ENCODE data around the gene SPIRE2. TPM values are rescaled to one million over a fixed set of nuclear protein-coding genes. Genes with fewer than 3 reads are reported as not detected.

SPIRE2 gene
- total RNA-seq, 3 donors from 2014 or later (not counting 1 experiment from before 2014, with no cell fraction given): 4.5 to 8.7 (median 6.5) TPM

GRCh38 chr16:89880477-89881367 is 52.4 kb downstream of the SPIRE2 start:
- TF ChIP-seq, protein P1, sequence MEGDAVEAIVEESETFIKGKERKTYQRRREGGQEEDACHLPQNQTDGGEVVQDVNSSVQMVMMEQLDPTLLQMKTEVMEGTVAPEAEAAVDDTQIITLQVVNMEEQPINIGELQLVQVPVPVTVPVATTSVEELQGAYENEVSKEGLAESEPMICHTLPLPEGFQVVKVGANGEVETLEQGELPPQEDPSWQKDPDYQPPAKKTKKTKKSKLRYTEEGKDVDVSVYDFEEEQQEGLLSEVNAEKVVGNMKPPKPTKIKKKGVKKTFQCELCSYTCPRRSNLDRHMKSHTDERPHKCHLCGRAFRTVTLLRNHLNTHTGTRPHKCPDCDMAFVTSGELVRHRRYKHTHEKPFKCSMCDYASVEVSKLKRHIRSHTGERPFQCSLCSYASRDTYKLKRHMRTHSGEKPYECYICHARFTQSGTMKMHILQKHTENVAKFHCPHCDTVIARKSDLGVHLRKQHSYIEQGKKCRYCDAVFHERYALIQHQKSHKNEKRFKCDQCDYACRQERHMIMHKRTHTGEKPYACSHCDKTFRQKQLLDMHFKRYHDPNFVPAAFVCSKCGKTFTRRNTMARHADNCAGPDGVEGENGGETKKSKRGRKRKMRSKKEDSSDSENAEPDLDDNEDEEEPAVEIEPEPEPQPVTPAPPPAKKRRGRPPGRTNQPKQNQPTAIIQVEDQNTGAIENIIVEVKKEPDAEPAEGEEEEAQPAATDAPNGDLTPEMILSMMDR (IDR thresholded peaks at IDR 0.05): no peak
- Mint-ChIP-seq H3K27me3 (ENCODE audit: low read depth in 2 of 2) (no peaks in the 10 kb centered on the region), H3K27ac (peak overlapping the region in 1 of 2 donors; percentile 11), H3K36me3 (peaks cover 7% of the 10 kb centered on the region), H3K4me1 (peaks cover 26 to 30% of the 10 kb centered on the region in 2 donors), H3K4me3 (no peak overlapping the region), H3K9me3 (no peaks in the 10 kb centered on the region)
- ATAC-seq (no peak), DNase-seq (no peak)
- Histone ChIP-seq H3K36me3 (ENCODE audit: control insufficient read depth, insufficient read depth, low read length) (peaks cover 55% of the 10 kb centered on the region), H3K4me3 (ENCODE audit: low read length) (no peak overlapping the region), H3K27me3 (ENCODE audit: control insufficient read depth, insufficient read depth, low read length) (no peaks in the 10 kb centered on the region), H3K4me1 (ENCODE audit: control insufficient read depth, insufficient read depth, low read length) (no peaks in the 10 kb centered on the region), H3K9me3 (ENCODE audit: control insufficient read depth, insufficient read depth, low read length) (no peaks in the 10 kb centered on the region), H3K27ac (ENCODE audit: low read length) (no peak overlapping the region)
- WGBS (ENCODE audit: insufficient coverage): 97% methylated on average over 18 of the region's 18 CpGs
- intact Hi-C loops (cut with micrococcal nuclease): no loop called here

GRCh38 chr16:89881368-89881730 is 53.1 kb downstream of the SPIRE2 start:
- Mint-ChIP-seq H3K27ac (no peak overlapping the region), H3K4me3 (no peak overlapping the region), H3K27me3 (ENCODE audit: low read depth in 2 of 2) (no peaks in the 10 kb centered on the region), H3K9me3 (no peaks in the 10 kb centered on the region), H3K36me3 (peaks cover 7% of the 10 kb centered on the region), H3K4me1 (peaks cover 26 to 30% of the 10 kb centered on the region in 2 donors)
- H3K27ac ChIP-seq (ENCODE audit: low read length): no peak overlapping the region
- DNase-seq (no peak), ATAC-seq (no peak)
- no peak overlapping the region for H3K4me3 ChIP-seq (ENCODE audit: low read length)
- 97% methylated on average over 6 of the region's 6 CpGs for WGBS (ENCODE audit: insufficient coverage)
- H3K9me3 ChIP-seq (ENCODE audit: control insufficient read depth, insufficient read depth, low read length): no peaks in the 10 kb centered on the region
- no peaks in the 10 kb centered on the region for H3K4me1 ChIP-seq (ENCODE audit: control insufficient read depth, insufficient read depth, low read length)
- intact Hi-C loops (cut with micrococcal nuclease): no loop called here
- H3K36me3 ChIP-seq (ENCODE audit: control insufficient read depth, insufficient read depth, low read length): peaks cover 55% of the 10 kb centered on the region
- TF ChIP-seq, protein P1 (IDR thresholded peaks at IDR 0.05): no peak
- no peaks in the 10 kb centered on the region for H3K27me3 ChIP-seq (ENCODE audit: control insufficient read depth, insufficient read depth, low read length)

GRCh38 chr16:89883346-89884040 is 55.2 kb downstream of the SPIRE2 start:
- 97% methylated on average over 28 of the region's 28 CpGs for WGBS (ENCODE audit: insufficient coverage)
- Mint-ChIP-seq H3K9me3 (no peaks in the 10 kb centered on the region), H3K27me3 (ENCODE audit: low read depth in 2 of 2) (no peaks in the 10 kb centered on the region), H3K36me3 (peaks cover 7% of the 10 kb centered on the region), H3K4me1 (peaks cover 20 to 25% of the 10 kb centered on the region in 2 donors), H3K4me3 (no peak overlapping the region), H3K27ac (peak overlapping the region; percentile 70 to 79)
- Histone ChIP-seq H3K9me3 (ENCODE audit: control insufficient read depth, insufficient read depth, low read length) (no peaks in the 10 kb centered on the region), H3K4me1 (ENCODE audit: control insufficient read depth, insufficient read depth, low read length) (no peaks in the 10 kb centered on the region), H3K27ac (ENCODE audit: low read length) (no peak overlapping the region), H3K36me3 (ENCODE audit: control insufficient read depth, insufficient read depth, low read length) (peaks cover 67% of the 10 kb centered on the region), H3K27me3 (ENCODE audit: control insufficient read depth, insufficient read depth, low read length) (no peaks in the 10 kb centered on the region), H3K4me3 (ENCODE audit: low read length) (no peak overlapping the region)
- intact Hi-C loops (cut with micrococcal nuclease): no loop called here
- DNase-seq (no peak), ATAC-seq (no peak)
- TF ChIP-seq, protein P1 (IDR thresholded peaks at IDR 0.05): no peak
